UCSD-AML1 (cell line): Measurements from ENCODE around the gene HLA-DPA1.

ENCODE experiments used
- DNase-seq: peaks from one replicate; lab custom pipeline; 2025; ENCODE audit not compliant: unreplicated experiment; lab: John Stamatoyannopoulos, UW

Gene HLA-DPA1

DNA sequence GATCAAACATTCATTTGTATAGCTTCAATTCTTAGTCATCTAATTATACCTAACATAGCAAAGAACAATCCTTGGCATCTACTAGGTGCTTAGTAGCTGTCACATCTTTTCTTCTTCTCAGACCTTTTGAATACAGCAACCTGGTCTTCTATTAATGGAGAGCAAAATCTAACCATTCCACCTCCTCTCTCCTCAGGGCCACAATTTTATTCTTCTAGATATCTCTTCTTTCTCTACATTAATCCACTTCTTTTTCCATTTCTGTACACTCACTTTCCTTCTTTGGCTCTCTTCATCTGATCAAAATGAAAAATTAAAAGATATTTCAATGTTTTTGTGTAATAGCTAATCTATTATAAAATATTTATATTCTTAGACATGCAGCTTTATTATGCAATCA lies 55.0 kb downstream of the HLA-DPA1 start:
- no peak for DNase-seq

GRCh38 chr6:33017694-33018353 lies 55.6 kb downstream of the HLA-DPA1 start:
- no peak for DNase-seq

DNA sequence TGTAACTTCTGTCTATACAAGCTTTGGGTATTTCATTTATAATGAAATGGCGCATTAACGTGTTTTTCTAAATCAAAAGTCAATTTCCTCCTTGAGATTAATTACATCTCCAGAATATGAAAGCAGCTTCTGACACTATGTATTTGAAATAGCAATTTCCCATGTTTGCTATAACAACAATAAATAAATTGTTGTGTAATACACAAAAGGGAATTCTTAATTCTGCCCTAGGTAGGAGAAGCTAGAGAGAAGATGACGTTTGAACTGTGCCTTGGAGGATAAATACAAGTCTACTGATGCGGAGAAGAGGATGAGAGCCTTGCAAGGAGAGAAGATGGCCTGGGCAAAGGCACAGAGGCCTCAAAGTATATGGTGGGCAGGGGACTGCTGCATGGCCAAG lies 56.4 kb downstream of the HLA-DPA1 start:
- no peak for DNase-seq

DNA sequence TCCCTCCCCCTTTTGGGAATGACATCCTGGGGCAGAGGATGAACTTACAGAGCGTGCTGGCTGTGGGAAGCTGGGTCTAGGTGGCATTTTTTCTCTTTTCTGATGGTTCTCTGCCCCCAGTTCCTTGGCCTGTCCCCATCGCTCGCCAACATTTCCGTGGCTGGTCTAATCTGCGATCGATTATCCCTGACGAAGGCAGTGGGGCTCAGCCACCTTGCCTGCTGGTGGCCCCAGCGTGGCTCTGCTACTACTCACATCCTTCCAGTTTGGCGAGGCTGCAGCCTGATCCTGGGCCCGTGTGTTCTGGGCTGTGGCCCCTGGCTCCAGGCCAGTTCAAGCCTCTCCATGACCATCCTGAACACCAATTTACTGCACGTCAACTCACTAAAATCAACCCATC lies 57.7 kb downstream of the HLA-DPA1 start:
- no peak for DNase-seq

DNA sequence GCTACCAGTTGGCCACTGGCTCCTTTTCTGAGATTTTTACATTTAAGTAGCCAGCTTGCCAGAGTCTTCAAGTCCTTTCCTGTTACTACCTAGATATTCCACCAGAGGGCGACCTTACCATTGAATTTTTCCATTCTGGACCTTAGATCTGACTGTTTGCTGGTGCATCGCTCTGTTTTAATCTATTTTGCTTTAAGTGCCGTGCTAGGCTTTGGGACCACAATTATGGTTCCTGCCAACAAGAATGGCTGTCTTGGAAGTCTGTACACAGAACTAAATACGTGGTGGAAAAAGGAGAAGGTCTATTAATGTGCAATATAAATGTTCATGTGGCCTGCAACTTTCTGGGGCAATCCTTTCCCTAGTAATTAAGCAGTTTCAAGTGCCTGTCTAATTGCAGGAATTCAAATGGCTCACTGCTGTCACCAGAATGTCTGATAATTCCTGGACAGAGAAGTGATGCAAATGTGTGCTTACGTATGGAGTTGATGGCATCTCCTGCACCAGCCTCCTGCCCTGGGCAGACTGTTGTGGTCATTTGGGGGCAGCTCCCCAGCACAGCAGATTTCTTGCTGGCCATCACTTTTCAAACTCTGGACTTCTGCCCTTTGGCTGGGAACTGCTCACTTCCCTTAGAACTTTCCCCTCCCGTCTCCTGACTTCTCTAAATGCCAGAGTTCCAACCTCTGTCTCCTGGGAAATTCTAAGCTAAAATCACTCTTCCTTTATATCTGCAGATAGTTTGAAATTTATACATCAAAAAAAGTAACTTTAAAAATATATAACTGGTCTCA lies 58.4 kb downstream of the HLA-DPA1 start:
- no peak for DNase-seq
